IMR-90 (cell line): ENCODE measurements around the gene PRRC2B. TPM values are rescaled to one million over a fixed set of nuclear protein-coding genes. Genes with fewer than 3 reads are reported as not detected.
"Not testable (repeated sequence)": the region's sequence is repeated elsewhere in the genome, so short reads cannot be mapped to it uniquely, and the experiment has no call there.

Experiments used
- ATAC-seq: fragments of 200-7000 bp; cut with Tn5 transposase; 2 replicates; pipeline ENCODE4 v1.9.1; 2020; ENCODE audit warnings: low read depth, mild to moderate bottlenecking, moderate library complexity
- BruUV-seq: library from RNA; stranded (reverse); fragments of 400-500 nt; replicated peaks from 2 replicates; lab custom pipeline; 2021; lab: Mats Ljungman, UMichigan
- CTCF ChIA-PET: fragments of 300-600 bp; formaldehyde crosslinking; extraction: SDS; loops from one replicate; lab custom pipeline; 2021; ENCODE audit warnings: antibody characterized with exemption; lab: Yijun Ruan, JAX
- POLR2A ChIA-PET: fragments of 300-600 bp; sonication (Branson Sonifier 250); formaldehyde crosslinking; loops from one replicate; lab custom pipeline; 2022; ENCODE audit warnings: antibody characterized with exemption; ENCODE audit not compliant: unreplicated experiment; lab: Charles Lee
- DNase-seq: peaks from one replicate; pipeline ENCODE4 v3.0.0; 2013
- H2AFZ ChIP-seq: replicated peaks from 2 replicates; pipeline ENCODE3; 2013; ENCODE audit warnings: low read length, mild to moderate bottlenecking; ENCODE audit not compliant: poor library complexity
- H2AK5ac ChIP-seq: 2 replicates; pipeline ENCODE4 v1.6.1; 2013; ENCODE audit warnings: low read depth, low read length, inconsistent platforms
- H2AK9ac ChIP-seq: replicated peaks from 2 replicates; pipeline ENCODE3; 2013; ENCODE audit warnings: mild to moderate bottlenecking, low read depth, low read length, moderate library complexity; ENCODE audit not compliant: poor library complexity
- H2BK120ac ChIP-seq: 2 replicates; pipeline ENCODE4 v1.6.1; 2013; ENCODE audit warnings: low read depth, low read length, inconsistent platforms
- H2BK15ac ChIP-seq: 3 replicates; pipeline ENCODE4 v1.6.1; 2013; ENCODE audit warnings: low read depth, low read length, inconsistent platforms
- H2BK20ac ChIP-seq: 2 replicates; pipeline ENCODE4 v1.6.1; 2013; ENCODE audit warnings: low read depth, mild to moderate bottlenecking, inconsistent platforms, low read length, moderate library complexity
- H2BK5ac ChIP-seq: 2 replicates; pipeline ENCODE4 v1.6.1; 2013; ENCODE audit warnings: mild to moderate bottlenecking, low read depth, low read length, inconsistent platforms; ENCODE audit not compliant: poor library complexity, severe bottlenecking
- H3K14ac ChIP-seq: replicated peaks from 2 replicates; pipeline ENCODE4 v1.6.1; 2013; ENCODE audit warnings: low read depth, low read length, inconsistent platforms
- H3K18ac ChIP-seq: 2 replicates; pipeline ENCODE4 v1.6.1; 2013; ENCODE audit warnings: low read depth, low read length, control low read depth
- H3K23ac ChIP-seq: 2 replicates; pipeline ENCODE4 v1.6.1; 2013; ENCODE audit warnings: low read depth, low read length, inconsistent platforms
- H3K27ac ChIP-seq: 2 replicates; pipeline ENCODE4 v1.5.1; 2013; ENCODE audit warnings: mild to moderate bottlenecking, control low read depth, low read length; ENCODE audit not compliant: insufficient read depth
- H3K27me3 ChIP-seq: 2 replicates; pipeline ENCODE4 v1.6.1; 2013; ENCODE audit warnings: low read length; ENCODE audit not compliant: control insufficient read depth, insufficient read depth
- H3K36me3 ChIP-seq: 2 replicates; pipeline ENCODE4 v1.6.1; 2013; ENCODE audit warnings: low read length, mixed read lengths; ENCODE audit not compliant: control insufficient read depth, insufficient read depth
- H3K4ac ChIP-seq: 2 replicates; pipeline ENCODE4 v1.6.1; 2013; ENCODE audit warnings: low read depth, low read length, inconsistent platforms
- H3K4me1 ChIP-seq: 2 replicates; pipeline ENCODE4 v1.6.1; 2013; ENCODE audit warnings: low read length, mixed read lengths; ENCODE audit not compliant: control insufficient read depth, insufficient read depth
- H3K4me2 ChIP-seq: 2 replicates; pipeline ENCODE4 v1.6.1; 2013; ENCODE audit warnings: low read depth, mild to moderate bottlenecking, control low read depth, low read length, moderate library complexity
- H3K4me3 ChIP-seq: 2 replicates; pipeline ENCODE4 v1.5.1; 2013; ENCODE audit warnings: low read depth, mild to moderate bottlenecking, control low read depth, low read length, moderate library complexity; ENCODE audit not compliant: insufficient read depth
- H3K56ac ChIP-seq: 2 replicates; pipeline ENCODE4 v1.6.1; 2013; ENCODE audit warnings: low read length, inconsistent platforms; ENCODE audit not compliant: insufficient read depth; ENCODE audit errors: extremely low read depth
- H3K79me1 ChIP-seq, 2 experiments: 2 replicates each; pipeline ENCODE4 v1.6.1; 2013; ENCODE audit warnings: low read length in 2 of 2, inconsistent platforms in 1 of 2, low read depth in 1 of 2
- H3K9ac ChIP-seq: 2 replicates; pipeline ENCODE4 v1.6.1; 2013; ENCODE audit warnings: low read depth, low read length, control low read depth
- H3K9me1 ChIP-seq: 2 replicates; pipeline ENCODE4 v1.6.1; 2013; ENCODE audit warnings: low read length, inconsistent platforms; ENCODE audit not compliant: insufficient read depth
- H3K9me3 ChIP-seq: 2 replicates; pipeline ENCODE4 v1.6.1; 2013; ENCODE audit warnings: low read length; ENCODE audit not compliant: control insufficient read depth, insufficient read depth
- H4K20me1 ChIP-seq: 2 replicates; pipeline ENCODE4 v1.6.1; 2013; ENCODE audit warnings: low read length, inconsistent platforms; ENCODE audit not compliant: insufficient read depth
- H4K5ac ChIP-seq: 2 replicates; pipeline ENCODE4 v1.6.1; 2013; ENCODE audit warnings: mild to moderate bottlenecking, low read depth, low read length, control low read depth
- H4K8ac ChIP-seq, 2 experiments: 2 replicates each; pipeline ENCODE4 v1.6.1; 2013; ENCODE audit warnings: low read depth in 2 of 2, low read length in 2 of 2, control low read depth in 1 of 2, inconsistent platforms in 1 of 2
- H4K91ac ChIP-seq: 2 replicates; pipeline ENCODE4 v1.6.1; 2013; ENCODE audit warnings: low read depth, low read length, inconsistent platforms; ENCODE audit not compliant: insufficient read depth
- WGBS, 2 experiments: methylation state at CpG; one replicate each; pipeline versions ENCODE4 v1.1.5 to v1.1.7; 2013; ENCODE audit warnings: missing lambda C conversion rate in 2 of 2; ENCODE audit not compliant: insufficient read length in 1 of 2; ENCODE audit errors: extremely low coverage in 2 of 2; 5-methylcytosine and 5-hydroxymethylcytosine counted together
- dilution Hi-C: fragments of 300-500 bp; cut with HindIII; formaldehyde crosslinking; loops from one replicate; pipeline ENCODE4 v1.14.3; 2018; ENCODE audit warnings: low sequenced_read_pairs; ENCODE audit not compliant: unreplicated experiment
- in situ Hi-C: fragments of 300-500 bp; cut with MboI; formaldehyde crosslinking; loops from 3 replicates; pipeline ENCODE4 v1.14.3; 2019; ENCODE audit warnings: low sequenced_read_pairs, inconsistent platforms, mixed read lengths
- intact Hi-C: fragments of 100-400 bp; cut with micrococcal nuclease; formaldehyde crosslinking; loops from 2 replicates; pipeline ENCODE4 v1.10.0; 2022
- polyA plus RNA-seq, 3 experiments: library from polyadenylated mRNA; depleted of rRNA; stranded (reverse); fragments of >200 nt; gene quantifications; 2 replicates each; pipeline ENCODE4 v1.2.3, GENCODE V29; 2012; ENCODE audit warnings: low replicate concordance in 1 of 3
- total RNA-seq: library from RNA; depleted of rRNA; stranded (reverse); fragments of >200 nt; gene quantifications from 2 replicates; pipeline ENCODE4 v1.2.3, GENCODE V29; 2012

Gene PRRC2B
- total and polyA plus RNA-seq, 2 of the 4 experiments (the other 2 are of a cell fraction): 19.4 to 39.1 TPM

DNA sequence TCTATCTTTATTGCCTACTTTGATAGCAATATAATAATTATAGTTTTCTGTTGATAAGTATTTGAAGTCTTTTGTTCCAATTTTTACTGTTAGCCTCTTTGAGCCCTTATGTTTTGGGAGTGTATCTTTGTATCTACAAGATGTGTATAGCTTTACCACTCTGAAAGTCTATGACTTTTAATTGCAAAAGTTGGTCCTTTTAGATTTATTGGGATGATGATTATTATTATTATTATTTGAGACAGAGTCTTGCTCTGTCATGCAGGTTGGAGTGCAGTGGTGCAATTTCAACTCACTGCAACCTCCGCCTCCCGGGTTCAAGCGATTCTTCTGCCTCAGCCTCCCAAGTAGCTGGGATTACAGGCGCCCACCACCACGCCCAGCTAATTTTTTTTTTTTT lies 78.2 kb downstream of the PRRC2B start:
- H3K14ac ChIP-seq, H2BK120ac ChIP-seq, H2AFZ ChIP-seq, H3K4me2 ChIP-seq, CTCF ChIA-PET, H3K18ac ChIP-seq, ATAC-seq, H3K4me1 ChIP-seq, H3K9me3 ChIP-seq, H3K27ac ChIP-seq, H4K91ac ChIP-seq, H3K56ac ChIP-seq, H2AK9ac ChIP-seq, in situ Hi-C loops, DNase-seq, H4K8ac ChIP-seq, H3K23ac ChIP-seq, H3K4me3 ChIP-seq, H3K9me1 ChIP-seq, H3K27me3 ChIP-seq, H2AK5ac ChIP-seq, H4K5ac ChIP-seq, H2BK15ac ChIP-seq, H3K4ac ChIP-seq, H2BK20ac ChIP-seq, dilution Hi-C loops, BruUV-seq, H2BK5ac ChIP-seq, POLR2A ChIA-PET, H3K9ac ChIP-seq: not testable (repeated sequence)
- intact Hi-C loops: loop anchor here (10.0 kb wide), 1 partner anchor 327 kb away; no protein-coding TSS in a partner anchor
- Histone ChIP-seq H3K79me1 (peaks cover 37 to 38% of the 10 kb centered on the region in 2 experiments), H3K36me3 (peaks cover 77% of the 10 kb centered on the region), H4K20me1 (peaks cover 67% of the 10 kb centered on the region)
- no CpG with 5 or more reads among the region's 5 CpGs for WGBS, 2 experiments
